GM12801 (cell line): ENCODE data around the gene VASH1.

ENCODE experiments used
- TF ChIP-seq, protein P1 (sequence below): IDR thresholded peaks from one replicate; pipeline ENCODE4 v1.5.1; 2011; ENCODE audit warnings: control low read depth; ENCODE audit not compliant: insufficient read length; ENCODE audit errors: extremely low read depth

Gene VASH1

DNA sequence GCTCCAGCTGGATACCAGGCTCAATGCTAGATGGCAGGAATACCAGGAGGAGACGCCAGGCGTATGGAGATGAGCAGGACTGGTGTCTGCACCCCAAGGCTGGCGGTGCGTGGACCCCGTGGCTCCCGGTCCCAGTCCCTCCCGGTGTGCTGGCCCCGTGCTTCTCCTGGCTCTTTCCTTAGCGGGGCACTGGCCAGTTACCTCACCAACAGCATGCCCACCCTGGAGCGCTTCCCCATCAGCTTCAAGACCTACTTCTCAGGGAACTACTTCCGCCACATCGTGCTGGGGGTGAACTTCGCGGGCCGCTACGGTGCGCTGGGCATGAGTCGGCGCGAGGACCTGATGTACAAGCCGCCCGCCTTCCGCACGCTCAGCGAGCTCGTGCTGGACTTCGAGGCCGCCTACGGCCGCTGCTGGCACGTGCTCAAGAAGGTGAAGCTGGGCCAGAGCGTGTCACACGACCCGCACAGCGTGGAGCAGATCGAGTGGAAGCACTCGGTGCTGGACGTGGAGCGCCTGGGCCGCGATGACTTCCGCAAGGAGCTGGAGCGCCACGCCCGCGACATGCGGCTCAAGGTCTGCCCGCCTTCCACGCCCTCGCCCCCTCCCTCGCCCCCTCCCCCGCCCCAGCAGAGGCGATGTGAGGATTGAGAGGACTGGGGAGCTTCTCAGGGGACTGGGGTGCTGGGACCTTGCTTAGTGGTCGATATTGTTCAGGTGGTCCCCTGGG is 14.6 kb downstream of the VASH1 start:
- TF ChIP-seq, protein P1, sequence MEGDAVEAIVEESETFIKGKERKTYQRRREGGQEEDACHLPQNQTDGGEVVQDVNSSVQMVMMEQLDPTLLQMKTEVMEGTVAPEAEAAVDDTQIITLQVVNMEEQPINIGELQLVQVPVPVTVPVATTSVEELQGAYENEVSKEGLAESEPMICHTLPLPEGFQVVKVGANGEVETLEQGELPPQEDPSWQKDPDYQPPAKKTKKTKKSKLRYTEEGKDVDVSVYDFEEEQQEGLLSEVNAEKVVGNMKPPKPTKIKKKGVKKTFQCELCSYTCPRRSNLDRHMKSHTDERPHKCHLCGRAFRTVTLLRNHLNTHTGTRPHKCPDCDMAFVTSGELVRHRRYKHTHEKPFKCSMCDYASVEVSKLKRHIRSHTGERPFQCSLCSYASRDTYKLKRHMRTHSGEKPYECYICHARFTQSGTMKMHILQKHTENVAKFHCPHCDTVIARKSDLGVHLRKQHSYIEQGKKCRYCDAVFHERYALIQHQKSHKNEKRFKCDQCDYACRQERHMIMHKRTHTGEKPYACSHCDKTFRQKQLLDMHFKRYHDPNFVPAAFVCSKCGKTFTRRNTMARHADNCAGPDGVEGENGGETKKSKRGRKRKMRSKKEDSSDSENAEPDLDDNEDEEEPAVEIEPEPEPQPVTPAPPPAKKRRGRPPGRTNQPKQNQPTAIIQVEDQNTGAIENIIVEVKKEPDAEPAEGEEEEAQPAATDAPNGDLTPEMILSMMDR, result no peak

DNA sequence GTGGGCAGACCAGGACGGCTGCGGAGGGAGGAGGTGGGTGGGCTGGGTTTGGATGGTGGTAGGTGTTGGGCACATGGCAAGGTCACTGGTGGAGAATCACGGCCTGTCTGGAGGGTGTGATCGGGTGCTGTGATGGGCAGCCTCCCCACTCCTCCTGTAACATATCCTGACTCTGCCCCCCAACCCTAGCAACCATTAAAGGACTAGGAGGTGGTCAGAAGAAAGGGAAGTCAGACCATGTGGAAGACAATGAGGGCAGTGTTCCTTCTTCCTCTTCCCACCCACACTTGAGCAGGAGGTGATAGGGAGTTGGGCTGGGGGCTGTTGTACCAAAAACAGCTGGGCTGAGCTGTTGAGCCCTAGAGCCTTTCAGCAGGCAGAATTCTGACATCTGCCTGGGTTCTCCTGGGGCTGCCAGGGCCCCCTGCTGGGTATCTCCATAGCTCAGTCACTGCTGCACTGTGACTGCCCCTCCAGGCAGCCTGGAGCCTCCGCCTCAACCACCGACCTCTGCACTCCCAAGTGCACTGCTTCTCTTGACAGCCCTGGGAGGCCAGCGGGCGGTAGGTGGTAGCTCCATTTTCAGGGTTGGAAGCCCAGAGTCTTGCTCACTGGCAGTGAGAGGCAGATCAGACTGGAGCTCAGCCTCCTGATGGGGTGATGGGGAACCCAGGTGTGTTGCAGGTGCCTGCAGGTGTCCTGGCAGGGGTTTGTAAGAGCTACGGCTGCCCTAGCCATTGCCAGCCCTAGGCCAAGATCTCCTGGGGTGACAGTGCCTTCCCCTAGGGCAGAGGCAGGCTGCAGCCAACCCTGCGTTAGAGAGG is 15.4 kb downstream of the VASH1 start:
- TF ChIP-seq, protein P1, result no peak

DNA sequence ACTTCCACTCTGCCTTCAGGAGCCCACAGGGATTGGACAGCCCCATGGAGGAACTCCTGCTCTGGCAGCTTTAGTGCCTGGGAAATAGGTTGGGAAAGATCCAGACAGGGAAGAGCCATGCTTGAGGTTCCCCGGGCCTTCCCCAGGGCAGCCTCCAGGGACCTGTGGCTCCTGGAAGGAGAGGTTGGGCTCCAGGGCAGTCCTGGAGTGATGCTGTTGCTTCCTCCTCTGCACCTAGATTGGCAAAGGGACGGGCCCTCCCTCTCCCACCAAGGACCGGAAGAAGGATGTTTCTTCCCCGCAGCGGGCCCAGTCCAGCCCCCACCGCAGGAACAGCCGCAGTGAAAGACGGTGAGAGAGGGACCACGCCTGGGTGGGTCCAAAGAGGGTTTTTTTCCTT is 16.5 kb downstream of the VASH1 start:
- TF ChIP-seq, protein P1, result no peak

DNA sequence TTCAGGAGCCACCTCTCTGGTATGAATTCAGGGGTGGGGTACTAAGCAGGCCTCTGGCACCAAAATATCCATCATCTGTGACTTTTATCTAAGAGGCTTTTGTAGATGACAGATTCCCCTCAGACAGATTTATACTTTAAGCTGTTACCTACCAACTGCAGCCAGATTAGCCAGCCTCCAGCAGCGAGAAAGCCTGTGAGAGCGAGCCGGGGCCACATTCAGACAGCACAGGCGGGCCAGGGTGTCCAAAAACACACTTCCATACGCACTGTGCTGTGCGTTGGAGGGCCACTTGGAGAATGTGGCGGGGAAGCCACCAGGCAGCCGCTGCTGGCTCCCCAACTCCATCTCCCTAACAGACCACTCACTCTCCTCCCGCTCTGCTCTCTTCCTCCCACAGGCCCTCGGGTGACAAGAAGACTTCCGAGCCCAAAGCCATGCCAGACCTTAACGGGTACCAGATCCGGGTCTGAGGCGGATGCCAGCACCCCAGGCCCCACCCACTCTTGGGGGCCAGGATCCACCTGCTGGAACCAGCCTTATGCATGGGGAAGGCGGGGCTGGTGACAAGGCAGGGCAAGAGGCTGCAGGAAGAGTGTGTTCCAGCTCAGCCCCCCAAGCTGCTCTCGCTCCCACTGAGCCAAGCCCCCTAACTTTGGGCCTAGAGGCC is 17.4 kb downstream of the VASH1 start:
- TF ChIP-seq, protein P1, result no peak

DNA sequence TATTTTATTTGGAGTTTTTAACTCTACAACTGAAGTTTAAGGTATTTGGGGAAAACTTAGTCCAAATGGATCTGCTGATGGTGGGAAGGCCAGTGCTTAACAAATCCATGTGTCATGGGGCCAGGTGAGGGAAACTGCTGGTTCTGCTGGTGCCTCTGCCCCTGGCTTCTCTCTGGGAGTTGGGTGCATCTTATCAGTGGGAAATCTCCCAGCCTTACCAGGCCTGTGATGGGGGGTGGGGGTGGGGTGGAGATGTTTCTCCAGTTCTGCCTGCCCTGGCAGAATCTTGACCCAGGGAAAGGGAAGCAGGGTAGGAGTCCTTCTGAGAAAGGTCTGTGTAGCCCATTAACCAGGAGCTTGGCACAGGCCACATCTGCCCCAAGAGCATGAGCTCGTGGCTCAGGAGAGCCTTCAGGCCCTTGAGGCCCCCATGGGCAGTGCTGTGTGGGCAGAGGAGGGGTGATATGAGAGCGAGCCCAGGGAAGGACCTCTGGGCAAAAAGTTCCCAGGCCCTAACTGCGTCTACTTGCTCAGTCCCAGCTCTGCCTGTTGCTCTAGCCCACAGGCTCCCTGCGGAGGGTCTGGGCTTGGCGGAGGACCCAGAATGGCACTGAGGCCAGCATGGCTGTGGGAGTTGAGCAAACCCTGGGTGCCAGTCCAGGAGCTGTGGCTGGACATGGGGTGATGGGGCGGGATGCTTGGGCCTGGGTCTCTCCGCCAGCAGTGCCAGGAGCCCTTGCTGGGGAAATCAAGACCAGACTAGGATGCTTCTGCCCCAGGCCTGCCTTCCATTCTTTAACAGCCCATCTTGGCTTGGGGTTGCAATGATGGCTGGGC is 18.2 kb downstream of the VASH1 start:
- TF ChIP-seq, protein P1, result no peak

DNA sequence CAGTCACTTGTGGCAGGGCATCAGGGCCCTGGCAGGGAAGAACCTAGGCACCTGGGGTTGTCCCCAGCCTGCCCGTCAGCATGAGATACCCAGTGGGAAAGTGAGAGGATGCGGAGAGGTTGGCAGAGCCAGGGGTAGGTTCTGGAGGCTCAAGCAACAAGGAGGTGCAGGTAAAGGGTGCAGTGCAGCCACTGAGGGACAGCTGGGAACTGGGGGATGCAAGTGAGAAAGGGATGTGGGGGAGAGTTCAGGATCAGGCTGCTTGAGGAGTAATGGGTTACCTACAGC is 18.7 kb downstream of the VASH1 start:
- TF ChIP-seq, protein P1, result no peak

DNA sequence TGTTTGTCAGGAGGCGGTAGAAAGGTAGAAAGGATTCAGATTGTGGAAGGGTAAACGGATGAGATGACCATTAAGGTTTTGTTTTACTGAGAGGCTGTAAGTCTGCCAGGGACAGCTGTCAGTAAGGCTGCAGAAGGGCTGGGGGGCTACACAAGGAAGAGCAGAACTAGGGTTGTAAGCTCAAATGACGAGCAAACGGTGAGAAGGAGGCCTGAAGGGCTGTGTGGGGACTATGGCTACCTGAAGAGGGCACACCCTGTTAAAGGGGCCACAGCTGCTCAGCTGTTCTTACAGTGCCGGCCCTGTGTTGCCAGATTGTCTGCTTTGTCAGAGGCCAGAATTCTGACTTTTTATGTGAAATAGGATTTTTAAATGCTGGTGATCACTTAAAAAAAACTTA is 19.1 kb downstream of the VASH1 start:
- TF ChIP-seq, protein P1, result no peak
